BE2C (cell line): ENCODE measurements around the gene LAP3.
"Not testable (repeated sequence)": the region's sequence is repeated elsewhere in the genome, so short reads cannot be mapped to it uniquely, and the experiment has no call there.

Experiments used
- DNase-seq: peaks from one replicate; pipeline ENCODE4 v3.0.0-alpha.2; 2020
- H3K27me3 ChIP-seq: fragments of 250-450 bp; sonication (Bioruptor Pico); 2 replicates; pipeline ENCODE4 v1.5.1; 2020; ENCODE audit warnings: mild to moderate bottlenecking
- H3K36me3 ChIP-seq: fragments of 250-450 bp; sonication (Bioruptor Pico); 2 replicates; pipeline ENCODE4 v1.5.1; 2020; ENCODE audit warnings: mild to moderate bottlenecking
- H3K4me1 ChIP-seq: fragments of 250-450 bp; sonication (Bioruptor Pico); 2 replicates; pipeline ENCODE4 v1.5.1; 2020
- H3K4me3 ChIP-seq: 2 replicates; pipeline ENCODE4 v1.5.1; 2011; ENCODE audit warnings: low read depth, low read length
- H3K9me3 ChIP-seq: fragments of 250-450 bp; sonication (Bioruptor Pico); 2 replicates; pipeline ENCODE4 v1.5.1; 2020
- TF ChIP-seq, protein P1 (sequence below): IDR thresholded peaks from 2 replicates; pipeline ENCODE4 v1.5.1; 2012; ENCODE audit warnings: mild to moderate bottlenecking, low read depth, low read length

LAP3 gene

DNA sequence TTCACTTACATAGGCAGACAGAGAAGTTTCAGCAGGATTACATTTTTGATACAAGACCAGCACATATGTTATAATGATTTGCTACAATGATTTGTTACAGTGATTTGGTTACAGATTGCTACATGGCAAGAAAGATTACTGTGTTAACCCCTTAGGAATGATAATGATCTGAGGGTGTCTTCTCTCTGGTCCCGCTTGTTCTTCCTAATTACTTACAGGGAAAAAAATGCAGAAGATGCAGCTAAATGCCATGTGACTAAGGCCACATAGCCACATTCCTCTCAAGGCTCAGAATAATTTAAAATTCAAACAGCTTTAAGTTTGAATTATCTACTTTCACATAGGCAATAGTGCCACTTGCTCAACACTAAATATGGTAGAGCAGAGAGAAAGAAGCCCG, 9.7 kb upstream of the LAP3 start:
- H3K36me3 ChIP-seq = no peaks in the 10 kb centered on the region
- DNase-seq = no peak
- H3K4me1 ChIP-seq = no peaks in the 10 kb centered on the region; the same call in 1 of the 2 replicates
- TF ChIP-seq, protein P1, sequence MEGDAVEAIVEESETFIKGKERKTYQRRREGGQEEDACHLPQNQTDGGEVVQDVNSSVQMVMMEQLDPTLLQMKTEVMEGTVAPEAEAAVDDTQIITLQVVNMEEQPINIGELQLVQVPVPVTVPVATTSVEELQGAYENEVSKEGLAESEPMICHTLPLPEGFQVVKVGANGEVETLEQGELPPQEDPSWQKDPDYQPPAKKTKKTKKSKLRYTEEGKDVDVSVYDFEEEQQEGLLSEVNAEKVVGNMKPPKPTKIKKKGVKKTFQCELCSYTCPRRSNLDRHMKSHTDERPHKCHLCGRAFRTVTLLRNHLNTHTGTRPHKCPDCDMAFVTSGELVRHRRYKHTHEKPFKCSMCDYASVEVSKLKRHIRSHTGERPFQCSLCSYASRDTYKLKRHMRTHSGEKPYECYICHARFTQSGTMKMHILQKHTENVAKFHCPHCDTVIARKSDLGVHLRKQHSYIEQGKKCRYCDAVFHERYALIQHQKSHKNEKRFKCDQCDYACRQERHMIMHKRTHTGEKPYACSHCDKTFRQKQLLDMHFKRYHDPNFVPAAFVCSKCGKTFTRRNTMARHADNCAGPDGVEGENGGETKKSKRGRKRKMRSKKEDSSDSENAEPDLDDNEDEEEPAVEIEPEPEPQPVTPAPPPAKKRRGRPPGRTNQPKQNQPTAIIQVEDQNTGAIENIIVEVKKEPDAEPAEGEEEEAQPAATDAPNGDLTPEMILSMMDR = no peak
- no peaks in the 10 kb centered on the region for H3K27me3 ChIP-seq
- H3K9me3 ChIP-seq = no peaks in the 10 kb centered on the region
- no peak overlapping the region for H3K4me3 ChIP-seq

DNA sequence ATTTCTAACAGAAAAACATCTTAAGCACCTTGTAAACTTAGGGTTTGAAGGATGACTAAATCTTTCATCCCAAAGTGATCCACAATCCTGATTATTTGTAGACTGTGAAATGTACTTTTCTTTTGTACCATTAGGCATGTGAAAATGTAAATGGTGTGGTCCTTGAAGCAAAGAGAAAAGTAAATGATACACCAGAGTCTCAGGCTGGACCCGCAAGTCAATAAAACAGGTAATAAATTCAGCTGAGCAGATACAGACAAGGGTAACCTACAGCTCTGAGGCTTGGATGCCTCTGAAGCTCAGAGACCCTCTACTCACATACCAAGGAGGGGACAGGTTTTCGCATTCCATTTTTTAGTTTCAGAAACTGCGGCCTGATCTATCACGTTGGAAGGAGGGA, 2.8 kb upstream of the LAP3 start:
- H3K4me3 ChIP-seq = no peak overlapping the region

DNA sequence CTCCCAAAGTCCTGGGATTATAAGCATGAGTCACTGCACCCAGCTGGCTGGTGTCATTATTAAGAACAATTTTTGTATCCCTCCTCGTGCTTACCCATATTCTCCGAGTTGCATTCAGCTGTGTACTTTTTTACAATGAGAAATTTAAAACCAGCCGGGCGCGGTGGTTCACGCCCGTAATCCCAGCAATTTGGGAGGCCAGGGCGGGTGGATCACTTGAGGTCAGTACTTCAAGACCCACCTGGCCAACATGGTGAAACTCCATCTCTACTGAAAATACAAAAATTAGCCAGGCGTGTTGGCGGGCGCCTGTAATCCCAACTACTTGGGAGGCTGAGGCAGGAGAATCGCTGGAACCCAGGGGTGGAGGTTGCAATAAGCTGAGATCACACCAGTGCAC, 1.8 kb upstream of the LAP3 start:
- H3K4me1 ChIP-seq, H3K4me3 ChIP-seq, H3K27me3 ChIP-seq, H3K36me3 ChIP-seq, H3K9me3 ChIP-seq, DNase-seq: not testable (repeated sequence)

More for the DNA sequence above, 2.8 kb upstream of the LAP3 start:
- TF ChIP-seq, protein P1 = no peak
- no peaks in the 10 kb centered on the region for H3K27me3 ChIP-seq
- DNase-seq = no peak
- no peaks in the 10 kb centered on the region for H3K36me3 ChIP-seq
- no peaks in the 10 kb centered on the region for H3K4me1 ChIP-seq
- no peaks in the 10 kb centered on the region for H3K9me3 ChIP-seq

DNA sequence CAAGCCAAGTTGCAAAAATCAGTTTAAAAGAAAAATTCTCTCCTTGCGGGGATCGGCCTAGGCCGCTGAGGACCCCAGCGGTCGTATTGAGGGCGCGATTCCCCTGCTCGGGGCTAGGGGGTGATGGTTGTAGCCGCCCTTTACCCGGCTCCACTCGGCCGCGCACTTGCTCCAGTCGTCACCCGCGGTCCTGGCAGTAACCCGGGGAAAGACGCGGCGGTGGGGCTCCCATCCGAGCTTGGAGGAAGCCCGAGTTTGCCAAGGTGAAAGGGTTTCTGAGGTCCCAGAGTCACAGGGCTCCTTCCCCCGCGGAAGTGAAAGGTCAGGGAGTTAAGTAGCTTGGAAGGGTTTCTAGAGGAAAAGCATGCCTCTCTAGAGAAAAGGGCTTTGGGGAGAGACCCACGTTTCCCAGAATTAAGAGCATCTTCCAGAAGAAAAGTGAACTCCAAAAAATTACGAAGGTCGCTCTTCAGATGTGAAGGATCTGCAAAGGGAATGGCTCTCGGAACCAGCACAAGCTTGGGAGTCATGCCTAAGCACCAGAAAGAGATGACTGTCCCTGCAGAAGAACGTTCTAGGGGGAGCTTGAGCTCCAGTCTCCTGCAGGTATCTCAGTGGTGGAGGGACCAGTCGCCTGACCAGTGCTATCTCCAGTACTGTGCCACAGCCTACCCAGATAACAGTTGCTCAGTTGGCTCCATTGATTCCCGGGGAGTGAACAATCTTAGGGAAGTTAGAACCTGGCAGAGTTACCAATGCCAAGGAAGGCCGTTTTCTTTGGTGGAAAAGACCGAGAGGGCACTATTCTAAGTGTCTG, 875 bp downstream of the LAP3 start:
- Histone ChIP-seq H3K4me1 (no peaks in the 10 kb centered on the region), H3K36me3 (peaks cover 8% of the 10 kb centered on the region)
- peak; percentile 38 for DNase-seq

DNA sequence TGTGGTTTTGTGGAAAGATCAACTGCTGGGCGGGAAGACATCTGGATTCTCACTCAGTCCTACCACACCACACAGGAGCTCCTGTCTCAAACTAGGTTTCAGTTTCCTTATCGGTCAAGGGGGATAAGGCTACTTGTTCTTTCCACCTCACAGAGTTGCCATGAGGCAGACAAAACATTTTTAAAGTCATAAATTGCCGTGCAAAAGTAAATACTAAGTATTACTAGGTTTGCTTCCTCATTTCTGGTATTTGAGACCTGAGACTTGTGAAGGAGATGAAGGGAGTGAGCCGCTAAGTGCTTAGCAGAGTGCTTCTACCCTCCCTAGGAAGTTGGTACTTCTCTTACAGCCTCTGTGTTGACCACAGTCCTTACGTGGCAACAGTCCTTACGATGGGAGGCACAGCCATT, 1.5 kb downstream of the LAP3 start:
- H3K4me1 ChIP-seq = no peaks in the 10 kb centered on the region
- H3K36me3 ChIP-seq = peaks cover 13% of the 10 kb centered on the region
- H3K9me3 ChIP-seq = no peaks in the 10 kb centered on the region
- peak overlapping the region; percentile 73 for H3K4me3 ChIP-seq
- TF ChIP-seq, protein P1 = no peak
- DNase-seq = no peak
- H3K27me3 ChIP-seq = no peaks in the 10 kb centered on the region

More for the DNA sequence above, 875 bp downstream of the LAP3 start:
- Histone ChIP-seq H3K27me3 (no peaks in the 10 kb centered on the region), H3K4me3 (peak overlapping the region; percentile 73), H3K9me3 (no peaks in the 10 kb centered on the region)
- TF ChIP-seq, protein P1 = no peak

DNA sequence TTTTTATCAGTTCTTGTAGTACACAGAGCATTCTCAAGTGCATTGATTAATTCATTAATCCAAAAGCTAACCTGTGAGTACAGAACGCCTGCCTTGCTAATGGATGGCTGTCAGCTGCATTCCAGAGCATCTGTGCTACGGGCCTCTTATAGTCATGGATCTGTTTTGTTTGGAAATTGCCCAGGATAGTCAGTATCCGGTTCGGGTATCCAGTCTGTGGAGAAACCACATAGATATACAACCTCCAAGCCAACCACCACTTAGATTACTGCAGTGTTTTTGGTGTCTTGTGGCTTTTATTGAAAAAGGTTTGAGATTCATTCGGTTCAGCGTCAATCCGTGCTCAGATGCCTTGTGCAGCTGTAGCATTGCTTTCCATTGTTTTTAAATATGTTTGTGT, 4.0 kb downstream of the LAP3 start:
- TF ChIP-seq, protein P1 = no peak
- Histone ChIP-seq H3K4me1 (no peaks in the 10 kb centered on the region), H3K27me3 (no peaks in the 10 kb centered on the region), H3K36me3 (peaks cover 26% of the 10 kb centered on the region), H3K9me3 (no peaks in the 10 kb centered on the region), H3K4me3 (no peak overlapping the region)
- DNase-seq = no peak
